Suppressor macrophage (primary cell): ENCODE results near the gene ZNF225.
"Not testable (repeated sequence)": the region's sequence is repeated elsewhere in the genome, so short reads cannot be mapped to it uniquely, and the experiment has no call there.

Experiments used
- DNase-seq, 4 experiments: peaks; one replicate each; pipeline ENCODE4 v3.0.0-alpha.2; 2020 to 2022

ZNF225 gene

GRCh38 chr19:44163789-44164188, 50.6 kb downstream of the ZNF225 start:
- no peak for DNase-seq

GRCh38 chr19:44164327-44164672, 51.1 kb downstream of the ZNF225 start:
- no peak for DNase-seq

- DNase-seq = peak; percentile 93 to 99 (median 96)
Measured at GRCh38 chr19:44164673-44165512, 51.7 kb downstream of the ZNF225 start, which contains the start of gene ZNF226. Gene ZNF226, plus strand, starts transcription at chr19:44165100. Its CDS starts 4,981 bp downstream, at chr19:44170081.

GRCh38 chr19:44170660-44171059, 57.5 kb downstream of the ZNF225 start:
- DNase-seq = not testable (repeated sequence)

- DNase-seq = no peak
Measured at GRCh38 chr19:44176590-44176989, 63.4 kb downstream of the ZNF225 start.

GRCh38 chr19:44180968-44181367, 67.8 kb downstream of the ZNF225 start:
- no peak for DNase-seq

GRCh38 chr19:44182145-44182544, 68.9 kb downstream of the ZNF225 start:
- DNase-seq = no peak
